H7 (cell line): ENCODE results near the gene RMDN2. TPM values are rescaled to one million over a fixed set of nuclear protein-coding genes. Genes with fewer than 3 reads are reported as not detected.

Experiments
- DNase-seq: peaks from one replicate; pipeline ENCODE4 v3.0.0; 2012
- H3K27me3 ChIP-seq: 2 replicates; pipeline ENCODE4 v1.6.0; 2011; ENCODE audit warnings: mild to moderate bottlenecking, low read length; ENCODE audit not compliant: control insufficient read depth, insufficient read depth
- H3K36me3 ChIP-seq: replicated peaks from 2 replicates; pipeline ENCODE4 v1.5.1; 2011; ENCODE audit warnings: low read length; ENCODE audit not compliant: control insufficient read depth, insufficient read depth
- H3K4me3 ChIP-seq: 2 replicates; pipeline ENCODE4 v1.5.1; 2011; ENCODE audit warnings: low read depth, mild to moderate bottlenecking, control low read depth, low read length, moderate library complexity; ENCODE audit not compliant: insufficient read depth
- total RNA-seq: library from RNA; depleted of rRNA; stranded (reverse); fragments of >200 nt; shearing (Covaris generic); gene quantifications from 2 replicates; pipeline ENCODE4 v1.2.3, GENCODE V29; 2014; rRNA removed

RMDN2 gene
- total RNA-seq, 1 experiment from 2014 or later, result 1.8 TPM

DNA sequence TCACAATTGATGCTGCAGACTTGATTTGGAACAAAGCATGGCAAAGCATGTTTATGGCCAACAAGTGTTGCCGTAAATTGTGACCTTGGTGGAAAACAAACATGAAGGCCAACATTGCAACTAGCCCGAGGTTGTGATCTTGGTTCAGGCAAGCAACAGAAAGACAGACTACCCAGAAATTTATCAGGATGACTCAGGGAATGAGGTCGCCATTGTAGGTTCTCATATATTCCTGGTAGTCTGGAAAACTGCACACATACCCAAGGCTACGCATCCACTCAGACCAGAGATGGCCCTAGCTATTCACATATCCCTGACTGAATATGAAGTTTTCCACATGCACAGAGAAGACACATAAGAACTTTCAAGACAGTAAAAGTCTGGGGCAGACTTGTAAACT, 120.7 kb downstream of the RMDN2 start:
- Histone ChIP-seq H3K27me3 (no peaks in the 10 kb centered on the region), H3K36me3 (no peaks in the 10 kb centered on the region), H3K4me3 (no peak overlapping the region)
- DNase-seq, result no peak

DNA sequence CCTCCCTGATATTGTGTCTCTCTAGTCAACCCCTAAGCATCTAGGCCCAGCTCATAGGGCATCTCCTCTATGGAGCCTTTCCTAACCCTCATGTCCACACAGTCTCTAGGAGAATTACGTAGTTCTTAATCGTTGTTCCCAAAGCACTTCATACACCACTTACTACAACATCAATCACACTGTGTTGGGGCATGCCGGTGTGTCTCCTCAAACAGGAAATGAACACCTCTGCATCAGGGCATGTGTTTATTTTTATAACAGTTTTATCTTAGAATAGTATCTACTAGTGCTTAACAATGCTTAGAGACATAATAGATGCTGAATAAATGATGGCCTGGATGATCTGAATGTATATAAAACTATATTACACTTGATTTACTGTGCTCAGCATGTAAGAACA, 131.1 kb downstream of the RMDN2 start:
- Histone ChIP-seq H3K36me3 (no peaks in the 10 kb centered on the region), H3K4me3 (no peak overlapping the region), H3K27me3 (no peaks in the 10 kb centered on the region)
- DNase-seq, result no peak

GRCh38 chr2:38057651-38058410, 132.7 kb downstream of the RMDN2 start:
- H3K27me3 ChIP-seq, result no peaks in the 10 kb centered on the region
- no peak overlapping the region for H3K4me3 ChIP-seq
- no peak for DNase-seq
- no peaks in the 10 kb centered on the region for H3K36me3 ChIP-seq

DNA sequence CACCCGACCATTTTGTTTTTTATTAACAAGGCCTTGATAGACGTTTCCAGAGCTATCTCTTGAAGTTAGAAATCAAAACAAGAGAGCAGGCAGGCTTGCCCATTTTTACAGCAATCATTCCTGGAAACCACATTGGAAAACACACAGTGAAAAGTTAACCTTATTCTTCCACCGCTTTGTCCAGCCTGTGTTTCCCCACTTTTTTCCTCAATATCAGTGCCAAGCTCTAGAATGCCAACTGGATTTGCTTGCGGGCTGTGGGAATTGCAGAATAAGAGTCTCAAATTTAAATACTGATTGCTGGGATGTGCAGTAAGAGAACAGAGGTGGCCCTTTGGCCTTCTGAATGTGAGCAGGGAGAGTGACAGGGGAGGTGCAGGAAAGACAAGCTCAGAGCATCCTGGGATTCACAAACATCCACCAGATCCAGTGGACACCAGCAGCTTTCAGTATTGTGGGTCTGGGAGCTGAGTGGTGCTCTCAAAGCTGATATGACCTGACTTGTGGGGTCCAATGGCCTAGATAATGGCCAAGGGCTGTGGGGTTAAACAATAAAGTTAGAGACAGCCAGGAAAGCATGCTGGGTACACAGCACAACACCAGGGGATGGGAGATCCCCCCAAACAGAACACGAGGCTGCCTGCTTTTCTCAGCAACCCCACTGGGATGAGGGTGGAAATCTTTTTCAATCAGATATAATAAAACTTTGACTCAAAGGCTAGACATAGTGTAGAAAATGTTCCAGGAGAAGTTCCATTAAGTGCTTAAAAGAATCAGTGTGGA, 135.3 kb downstream of the RMDN2 start:
- Histone ChIP-seq H3K27me3 (no peaks in the 10 kb centered on the region), H3K36me3 (no peaks in the 10 kb centered on the region), H3K4me3 (no peak overlapping the region)
- no peak for DNase-seq

- Histone ChIP-seq H3K36me3 (no peaks in the 10 kb centered on the region), H3K4me3 (no peak overlapping the region), H3K27me3 (no peaks in the 10 kb centered on the region)
- no peak for DNase-seq
Measured at GRCh38 chr2:38064801-38065501, 139.9 kb downstream of the RMDN2 start.

DNA sequence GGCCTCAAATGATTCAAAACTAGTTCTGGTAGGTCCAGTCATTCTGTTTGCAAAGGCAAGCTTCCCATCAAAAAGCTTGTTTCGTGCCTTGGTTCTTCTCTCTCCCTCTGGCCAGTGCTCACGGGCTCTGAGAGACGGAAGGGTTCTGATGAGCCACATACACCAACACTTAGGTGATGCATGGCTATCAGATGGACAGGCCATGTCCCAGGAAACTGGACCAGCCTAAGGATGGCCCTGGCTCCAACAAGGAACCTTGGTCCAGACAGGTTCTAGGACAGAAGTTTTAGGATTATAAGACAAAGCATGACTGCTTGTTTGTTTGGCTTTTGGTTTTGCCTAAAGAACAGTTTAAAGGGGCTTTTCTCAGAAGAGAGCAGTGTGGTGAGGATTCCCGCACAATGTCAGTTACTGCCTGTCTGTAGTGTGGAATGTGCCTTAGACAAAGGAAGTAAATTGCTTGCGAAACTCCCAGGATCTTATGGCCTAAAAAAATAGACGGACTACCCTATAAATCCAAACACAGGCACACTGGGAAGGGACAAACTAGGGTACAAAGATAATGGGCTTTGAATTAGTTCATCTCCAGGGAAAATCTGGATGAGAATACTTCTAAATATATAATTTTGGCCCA, 140.5 kb downstream of the RMDN2 start:
- DNase-seq, result no peak
- Histone ChIP-seq H3K36me3 (no peaks in the 10 kb centered on the region), H3K4me3 (no peak overlapping the region), H3K27me3 (no peaks in the 10 kb centered on the region)

- 0 out of 2 replicates have a peak, but pooled peaks cover 3% of the 10 kb centered on the region for H3K27me3 ChIP-seq
- H3K36me3 ChIP-seq, result no peaks in the 10 kb centered on the region
- DNase-seq, result no peak
- no peak overlapping the region for H3K4me3 ChIP-seq
Measured at GRCh38 chr2:38066421-38067115, 141.5 kb downstream of the RMDN2 start.

Other genes starting within 250 kb of the RMDN2 start
- 7.3 and 9.2 TPM in 2 replicates for gene CYP1B1, start 150.9 kb downstream of the RMDN2 start, total RNA-seq